GM23248 (cell line): ENCODE results near the gene ARL4A. TPM values are rescaled to one million over a fixed set of nuclear protein-coding genes. Genes with fewer than 3 reads are reported as not detected.

Experiments used
- DNase-seq: peaks from one replicate; pipeline ENCODE4 v3.0.0-alpha.2; 2015
- H2AFZ ChIP-seq: fragments of 200-600 bp; sonication (generic); 2 replicates; pipeline ENCODE4 v1.6.1; 2016; ENCODE audit warnings: antibody characterized with exemption
- H3F3A ChIP-seq: fragments of 200-600 bp; sonication (generic); 2 replicates; pipeline ENCODE4 v1.6.1; 2016; ENCODE audit warnings: mild to moderate bottlenecking, antibody characterized with exemption, mixed run types; ENCODE audit not compliant: insufficient read depth
- H3K27ac ChIP-seq: fragments of 200-600 bp; sonication (generic); 2 replicates; pipeline ENCODE4 v1.5.1; 2016; ENCODE audit warnings: mild to moderate bottlenecking
- H3K27me3 ChIP-seq: fragments of 200-600 bp; sonication (generic); replicated peaks from 2 replicates; pipeline ENCODE4 v1.6.1; 2016; ENCODE audit warnings: mild to moderate bottlenecking; ENCODE audit not compliant: insufficient read depth
- H3K36me3 ChIP-seq: fragments of 200-600 bp; sonication (generic); 2 replicates; pipeline ENCODE4 v1.6.1; 2016; ENCODE audit warnings: low read depth, mild to moderate bottlenecking
- H3K4me1 ChIP-seq: fragments of 200-600 bp; sonication (generic); 2 replicates; pipeline ENCODE4 v1.6.1; 2016; ENCODE audit warnings: mild to moderate bottlenecking; ENCODE audit not compliant: insufficient read depth
- H3K4me2 ChIP-seq: fragments of 200-600 bp; sonication (generic); one replicate; pipeline ENCODE4 v1.6.1; 2016; ENCODE audit warnings: mild to moderate bottlenecking; ENCODE audit not compliant: unreplicated experiment
- H3K4me3 ChIP-seq: fragments of 200-600 bp; sonication (generic); 2 replicates; pipeline ENCODE4 v1.5.1; 2016; ENCODE audit warnings: mild to moderate bottlenecking
- H3K79me2 ChIP-seq: fragments of 200-600 bp; sonication (generic); 2 replicates; pipeline ENCODE4 v1.6.1; 2016; ENCODE audit warnings: mild to moderate bottlenecking; ENCODE audit not compliant: insufficient read depth
- H3K9ac ChIP-seq: fragments of 200-600 bp; sonication (generic); 2 replicates; pipeline ENCODE4 v1.6.1; 2016; ENCODE audit warnings: mild to moderate bottlenecking
- H3K9me2 ChIP-seq: fragments of 200-600 bp; sonication (generic); 2 replicates; pipeline ENCODE4 v1.6.1; 2016; ENCODE audit warnings: mixed run types, mild to moderate bottlenecking, moderate library complexity; ENCODE audit not compliant: insufficient read depth
- H3K9me3 ChIP-seq: fragments of 200-600 bp; sonication (generic); one replicate; pipeline ENCODE4 v1.6.1; 2017; ENCODE audit warnings: low read depth
- H4K20me1 ChIP-seq: fragments of 200-600 bp; sonication (generic); 2 replicates; pipeline ENCODE4 v1.6.0; 2016; ENCODE audit not compliant: insufficient read depth
- EZH2 ChIP-seq: fragments of 200-600 bp; sonication (generic); IDR thresholded peaks from 2 replicates; pipeline ENCODE4 v1.6.1; 2018; ENCODE audit warnings: antibody characterized with exemption, mild to moderate bottlenecking; ENCODE audit not compliant: insufficient read depth, poor library complexity, severe bottlenecking
- EZH2phosphoT487 ChIP-seq: fragments of 200-600 bp; sonication (generic); IDR thresholded peaks from 2 replicates; pipeline ENCODE4 v1.6.1; 2018; ENCODE audit warnings: antibody characterized with exemption, moderate library complexity, mild to moderate bottlenecking, low read depth; ENCODE audit not compliant: insufficient read depth
- WGBS, 2 experiments: methylation state at CpG; one replicate each; pipeline ENCODE4 v1.1.6; 2015 to 2017; ENCODE audit warnings: low lambda C conversion rate in 2 of 2, low coverage in 1 of 2; ENCODE audit errors: missing lambda C conversion rate in 2 of 2; 5-methylcytosine and 5-hydroxymethylcytosine counted together
- in situ Hi-C: fragments of 300-500 bp; cut with MboI; formaldehyde crosslinking; loops from 2 replicates; pipeline ENCODE4 v1.15.0; 2020
- polyA plus RNA-seq: library from polyadenylated mRNA; unstranded; fragments of >200 nt; fragmentation: Nextera tagmentation; extraction: Ambion mirVana; gene quantifications from 2 replicates; pipeline ENCODE4 v1.2.1, GENCODE V29; 2016
- total RNA-seq: library from RNA; depleted of rRNA; stranded (reverse); fragments of >200 nt; shearing (Covaris generic); gene quantifications from 2 replicates; pipeline ENCODE4 v1.2.3, GENCODE V29; 2014

Gene ARL4A
- total and polyA plus RNA-seq, 2 experiments from 2014 or later = 17.5 to 20.9 TPM

DNA sequence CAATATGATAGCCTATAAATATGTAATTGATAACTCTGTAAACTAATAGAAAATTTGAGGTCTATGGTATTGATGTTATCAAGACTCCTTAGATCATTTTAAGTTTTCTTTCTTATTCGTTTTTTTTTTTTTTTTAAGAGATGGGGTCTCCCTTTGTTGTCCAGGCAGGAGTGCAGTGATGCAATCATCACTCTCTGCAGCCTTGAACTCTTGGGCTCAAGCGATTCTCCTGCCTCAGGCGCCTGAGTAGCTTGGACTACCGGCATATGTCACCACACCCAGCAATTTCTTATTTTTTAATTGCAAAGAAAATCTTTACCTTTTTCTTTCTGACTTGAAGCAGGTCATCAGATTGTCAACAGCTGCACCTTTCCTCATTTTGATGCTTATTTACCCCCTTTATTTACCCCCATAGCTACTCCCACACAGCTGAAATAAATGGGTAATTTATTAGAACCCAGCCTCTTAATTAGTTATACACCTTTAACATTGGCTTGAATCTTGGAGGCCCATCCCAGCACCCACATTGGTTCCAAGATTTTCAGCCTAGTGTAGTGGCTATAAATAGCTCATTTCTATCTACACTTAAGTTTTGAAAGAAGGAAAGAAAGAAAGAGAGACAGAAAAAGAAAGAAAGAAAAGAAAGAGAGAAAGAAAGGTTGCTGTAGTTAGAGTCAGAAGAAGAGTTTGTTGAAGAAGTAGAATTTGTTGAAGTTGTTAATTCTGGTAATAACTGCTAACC, 38.3 kb downstream of the ARL4A start:
- Histone ChIP-seq H3K36me3 (no peaks in the 10 kb centered on the region), H3K79me2 (no peaks in the 10 kb centered on the region), H3K9me2 (no peaks in the 10 kb centered on the region), H3K9me3 (no peaks in the 10 kb centered on the region), H2AFZ (no peak overlapping the region), H3K4me2 (no peak overlapping the region), H3K27me3 (no peaks in the 10 kb centered on the region), H3F3A (no peaks in the 10 kb centered on the region), H4K20me1 (no peaks in the 10 kb centered on the region), H3K4me3 (no peak overlapping the region), H3K9ac (no peak overlapping the region), H3K4me1 (no peaks in the 10 kb centered on the region), H3K27ac (no peak overlapping the region)
- TF ChIP-seq EZH2phosphoT487 (no peak), EZH2 (no peak)
- no peak for DNase-seq
- WGBS, 2 experiments = 69 to 78% methylated on average over 4 of the region's 4 CpGs
- in situ Hi-C loops = no loop called here

GRCh38 chr7:12726908-12727307, 39.5 kb downstream of the ARL4A start:
- Histone ChIP-seq H3K36me3 (no peaks in the 10 kb centered on the region), H3F3A (no peaks in the 10 kb centered on the region), H4K20me1 (no peaks in the 10 kb centered on the region), H3K79me2 (no peaks in the 10 kb centered on the region), H3K27ac (no peak overlapping the region), H2AFZ (no peak overlapping the region; the same call in 1 of the 2 replicates), H3K4me3 (no peak overlapping the region), H3K4me1 (no peaks in the 10 kb centered on the region), H3K9ac (no peak overlapping the region), H3K4me2 (no peak overlapping the region), H3K9me3 (no peaks in the 10 kb centered on the region), H3K9me2 (no peaks in the 10 kb centered on the region), H3K27me3 (no peaks in the 10 kb centered on the region)
- no peak for DNase-seq
- 87 to 93% methylated on average over 2 of the region's 2 CpGs for WGBS, 2 experiments
- TF ChIP-seq EZH2phosphoT487 (no peak), EZH2 (no peak)
- in situ Hi-C loops = no loop called here

GRCh38 chr7:12727455-12728191, 40.2 kb downstream of the ARL4A start:
- peak; percentile 9 for DNase-seq
- Histone ChIP-seq H3K9me2 (no peaks in the 10 kb centered on the region), H3K9ac (no peak overlapping the region), H3K27me3 (no peaks in the 10 kb centered on the region), H2AFZ (no peak overlapping the region), H3F3A (no peaks in the 10 kb centered on the region), H3K9me3 (no peaks in the 10 kb centered on the region), H3K36me3 (no peaks in the 10 kb centered on the region), H3K4me1 (no peaks in the 10 kb centered on the region), H4K20me1 (no peaks in the 10 kb centered on the region), H3K27ac (no peak overlapping the region), H3K79me2 (no peaks in the 10 kb centered on the region), H3K4me2 (no peak overlapping the region), H3K4me3 (no peak overlapping the region)
- 74 to 75% methylated on average over 8 of the region's 8 CpGs for WGBS, 2 experiments
- no peak for TF ChIP-seq EZH2
- no peak for TF ChIP-seq EZH2phosphoT487
- in situ Hi-C loops = no loop called here

DNA sequence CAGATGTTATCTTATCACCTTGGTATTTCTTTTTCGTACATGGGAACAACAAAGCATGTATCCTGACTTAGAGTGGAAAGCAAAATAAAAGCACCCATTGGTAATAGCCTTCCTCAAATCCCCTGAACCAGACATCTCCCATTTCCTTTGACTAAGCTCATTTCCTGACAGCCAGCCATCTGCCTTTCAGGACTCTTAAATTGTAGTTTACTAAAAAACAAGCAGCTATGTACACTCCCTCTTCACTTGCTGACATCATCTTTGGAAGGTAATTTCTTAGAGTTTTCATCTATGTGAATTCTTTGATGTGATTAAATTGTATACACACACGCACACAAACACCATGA, 40.7 kb downstream of the ARL4A start:
- Histone ChIP-seq H3F3A (no peaks in the 10 kb centered on the region), H4K20me1 (no peaks in the 10 kb centered on the region), H3K36me3 (no peaks in the 10 kb centered on the region), H3K4me3 (no peak overlapping the region), H3K27me3 (no peaks in the 10 kb centered on the region), H3K9ac (no peak overlapping the region), H3K27ac (no peak overlapping the region), H3K9me2 (no peaks in the 10 kb centered on the region), H3K4me1 (no peaks in the 10 kb centered on the region), H2AFZ (no peak overlapping the region), H3K79me2 (no peaks in the 10 kb centered on the region), H3K4me2 (no peak overlapping the region), H3K9me3 (no peaks in the 10 kb centered on the region)
- TF ChIP-seq EZH2phosphoT487 (no peak), EZH2 (no peak)
- DNase-seq = no peak
- in situ Hi-C loops = no loop called here
- WGBS, 2 experiments = 93 to 95% methylated on average over 2 of the region's 2 CpGs
